Measurements from ENCODE around the gene LSG1.

GRCh38 chr3:194642769-194643168 lies 29.2 kb downstream of the LSG1 start:
- TF ChIP-seq POLR2A (IDR thresholded peaks at IDR 0.05; ENCODE audit: borderline replicate concordance, extremely low read depth, insufficient read depth, insufficient read length) (no peak), CTCF (IDR thresholded peaks at IDR 0.05 in 2 of 3, conservative IDR thresholded peaks at IDR 0.05 in 1 of 3; ENCODE audit: borderline replicate concordance in 1 of 3, insufficient read depth in 1 of 3, low read depth in 2 of 3, low read length in 2 of 3) (no peak), YY1 (IDR thresholded peaks at IDR 0.05; ENCODE audit: extremely low read depth, insufficient replicate concordance, low read depth, low read length) (no peak), ZFX (IDR thresholded peaks at IDR 0.05) (no peak), EZH2phosphoT487 (IDR thresholded peaks at IDR 0.05; ENCODE audit: borderline replicate concordance) (no peak), SRF (IDR thresholded peaks at IDR 0.05; ENCODE audit: low read depth) (no peak)

Measured in HCT116 (cell line).